HG02571 (cell line): ENCODE results near the gene LOXL4.

ENCODE experiments used
- ATAC-seq: cut with Tn5 transposase; IDR thresholded peaks from one replicate; pipeline ENCODE4 v1.9.1; 2021; ENCODE audit warnings: mild to moderate bottlenecking, moderate library complexity; ENCODE audit not compliant: unreplicated experiment

Gene LOXL4

GRCh38 chr10:98295907-98296306 is 27.9 kb upstream of the LOXL4 start:
- no peak for ATAC-seq

DNA sequence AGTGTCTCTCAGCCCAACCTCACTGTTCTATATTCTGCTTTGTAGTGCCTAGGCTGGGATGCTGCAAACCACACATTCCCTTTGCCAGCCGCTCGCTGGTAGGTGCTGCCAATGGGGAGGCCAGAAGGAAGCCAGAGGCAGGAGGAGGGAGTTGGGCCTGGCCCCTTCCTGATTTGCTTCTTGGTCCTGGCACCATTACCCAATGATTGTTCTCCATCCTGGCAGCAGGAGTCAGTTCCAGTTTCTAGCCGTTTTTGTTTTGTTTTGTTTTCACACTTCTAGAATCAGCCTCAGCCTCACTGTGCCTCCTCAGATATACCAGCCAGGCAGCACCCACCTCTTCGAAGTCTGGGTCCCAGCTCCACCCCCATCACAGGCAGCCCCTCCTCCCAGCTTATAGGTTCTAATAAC is 27.4 kb upstream of the LOXL4 start:
- ATAC-seq = no peak

DNA sequence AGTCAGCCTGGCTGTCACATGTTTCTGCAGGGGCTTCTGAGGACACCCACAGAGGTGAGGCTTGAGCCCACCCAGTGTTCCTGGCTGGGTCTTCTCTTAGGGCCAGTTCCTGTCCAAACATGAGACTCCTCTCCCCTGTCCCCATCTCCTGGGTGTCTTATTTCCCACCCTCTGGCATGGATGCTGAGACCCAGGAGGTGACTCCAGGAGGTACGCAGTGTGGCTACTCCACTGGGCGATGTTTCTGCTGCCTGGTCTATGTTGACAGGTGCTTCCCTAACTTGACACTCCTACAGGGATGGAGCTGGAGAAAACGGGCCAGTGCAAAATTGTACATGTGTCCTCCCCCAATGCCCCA is 26.3 kb upstream of the LOXL4 start:
- no peak for ATAC-seq

GRCh38 chr10:98293550-98294269 is 25.7 kb upstream of the LOXL4 start:
- no peak for ATAC-seq

DNA sequence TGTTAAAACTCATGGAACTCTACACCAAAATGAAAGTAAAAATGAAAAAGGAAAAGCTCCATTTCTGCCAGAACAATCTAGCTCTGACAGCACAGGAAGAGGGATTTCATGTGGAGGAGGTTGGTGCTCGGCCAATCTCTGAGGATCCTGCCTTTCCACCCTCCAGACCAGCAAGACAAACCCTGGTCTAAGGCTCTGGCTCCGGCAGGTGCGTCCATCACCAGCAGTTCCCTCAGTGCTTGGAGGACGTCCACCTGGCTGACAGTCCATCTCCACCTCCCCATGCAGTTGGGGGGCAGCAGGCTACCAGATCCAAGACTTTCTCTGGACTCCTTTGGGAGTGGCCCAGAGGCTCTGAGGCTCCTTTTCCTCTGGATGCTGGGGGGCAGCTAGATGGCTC is 25.0 kb upstream of the LOXL4 start:
- no peak for ATAC-seq

DNA sequence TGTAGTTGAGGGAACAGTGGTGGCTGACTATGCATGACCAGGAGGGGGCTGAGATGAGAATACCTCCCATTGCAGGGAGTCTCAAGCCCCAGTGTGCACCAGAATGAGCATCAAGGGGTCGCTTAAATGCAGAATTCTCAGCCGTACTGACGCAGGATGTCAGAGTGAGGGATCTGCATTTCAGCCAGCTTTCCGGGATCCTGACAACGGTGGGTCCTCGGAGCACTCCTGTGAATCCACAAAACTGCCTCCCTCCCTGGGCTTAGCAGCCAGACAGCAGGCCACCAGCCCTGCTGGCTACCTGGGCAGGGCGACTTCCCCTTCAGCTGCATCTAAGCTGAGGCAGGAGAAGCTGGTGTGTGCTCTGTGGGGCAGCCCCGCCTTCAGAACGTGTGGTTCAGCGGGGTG is 21.8 kb upstream of the LOXL4 start:
- no peak for ATAC-seq

DNA sequence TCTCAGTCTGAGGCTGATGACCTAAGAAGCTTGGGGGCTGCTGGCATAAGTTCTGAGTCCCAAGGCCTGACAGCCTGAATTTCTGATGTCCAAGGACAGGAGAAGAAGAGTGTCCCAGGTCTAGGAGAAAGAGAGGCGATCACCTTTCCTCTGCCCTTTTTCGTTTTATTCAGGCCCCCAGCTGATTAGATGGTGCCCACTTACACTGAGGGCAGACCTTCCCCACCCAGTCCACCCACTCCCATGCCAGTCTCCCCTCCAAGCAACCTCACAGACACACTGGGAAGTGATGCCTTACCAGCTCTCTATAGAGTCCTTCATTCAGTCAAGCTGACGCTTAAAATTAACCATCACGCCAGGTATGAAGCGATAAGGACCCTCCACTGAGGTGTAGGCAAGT is 19.3 kb upstream of the LOXL4 start:
- ATAC-seq = no peak

DNA sequence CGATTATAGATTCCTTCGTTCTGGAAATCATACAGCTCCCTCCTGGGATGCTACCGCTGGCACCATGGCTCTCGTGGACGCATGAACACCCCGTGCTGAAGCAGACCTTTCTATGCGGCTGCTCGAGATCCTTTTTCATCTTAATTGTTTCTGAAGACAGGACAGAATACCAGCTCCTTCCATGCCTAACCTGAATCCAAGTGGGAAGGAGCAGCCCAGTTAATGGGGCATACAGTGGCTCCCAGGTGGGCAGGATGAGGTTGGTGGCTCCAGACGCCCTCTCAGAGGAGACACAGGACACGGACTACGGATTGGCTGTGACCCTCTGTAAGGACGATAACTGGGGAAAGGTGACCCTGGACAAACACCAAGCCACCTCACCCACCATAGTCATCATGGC is 18.4 kb upstream of the LOXL4 start:
- ATAC-seq = no peak

- ATAC-seq = no peak
Observed at GRCh38 chr10:98285416-98285815, 17.4 kb upstream of the LOXL4 start.

GRCh38 chr10:98276311-98276710 is 8.3 kb upstream of the LOXL4 start:
- no peak for ATAC-seq

GRCh38 chr10:98274562-98274961 is 6.6 kb upstream of the LOXL4 start:
- no peak for ATAC-seq

DNA sequence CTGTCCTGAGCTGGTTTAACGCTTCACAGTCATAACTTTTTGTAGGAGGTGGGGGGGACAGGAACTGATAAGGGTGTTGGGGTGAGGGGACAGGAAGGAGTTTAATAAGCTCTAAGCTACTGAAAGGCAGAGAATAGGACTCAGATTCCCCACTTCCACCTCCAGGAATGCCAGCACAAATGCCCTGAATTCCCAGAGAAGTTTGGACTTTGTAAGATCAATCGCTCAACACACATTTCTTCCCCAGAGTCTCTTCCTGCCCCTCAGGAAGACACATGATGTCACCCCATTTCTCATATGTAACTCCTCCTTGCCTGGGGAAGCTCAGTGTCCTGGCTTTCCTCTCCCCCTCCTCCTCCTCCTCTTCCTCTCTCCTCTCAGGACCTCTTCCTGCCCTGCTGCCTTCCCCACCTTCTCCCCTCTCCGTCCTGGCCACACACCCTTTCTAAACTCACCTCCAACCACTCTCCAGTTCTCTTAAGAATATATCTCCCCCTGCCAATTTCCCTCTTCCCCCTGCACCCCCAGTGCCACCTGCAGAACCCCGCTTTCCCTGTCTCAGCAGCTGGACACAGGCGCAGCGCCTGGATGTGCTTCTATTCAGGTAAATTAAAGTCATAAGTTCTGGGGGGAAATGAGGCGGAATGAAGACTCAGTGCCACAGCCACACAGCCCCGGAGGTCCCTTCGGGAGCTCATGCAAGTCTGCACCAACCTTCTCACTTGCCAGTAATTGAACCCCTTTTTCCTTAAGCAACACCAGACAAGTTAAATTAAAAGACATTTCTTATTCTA is 5.3 kb upstream of the LOXL4 start:
- ATAC-seq = no peak

DNA sequence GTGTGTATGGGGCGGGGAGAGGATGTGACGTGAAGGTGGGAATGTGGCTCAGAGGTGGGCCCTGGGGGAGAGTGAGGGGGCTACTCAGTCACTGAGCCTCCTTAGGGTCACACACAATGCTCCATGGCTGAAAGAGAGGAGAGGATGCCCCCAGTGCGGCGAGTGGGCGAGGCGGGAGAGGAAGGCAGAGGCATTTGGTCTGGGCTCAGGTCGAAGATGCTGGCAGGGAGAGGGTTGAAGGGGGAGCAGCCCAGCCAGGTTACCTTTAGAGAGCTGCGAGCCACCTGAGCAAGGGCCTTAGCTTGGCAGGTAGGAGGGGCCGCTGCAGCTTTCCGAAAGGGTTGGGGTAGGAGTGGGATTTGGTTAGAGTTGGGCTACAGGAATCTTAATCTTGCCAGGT is 4.7 kb upstream of the LOXL4 start:
- no peak for ATAC-seq

DNA sequence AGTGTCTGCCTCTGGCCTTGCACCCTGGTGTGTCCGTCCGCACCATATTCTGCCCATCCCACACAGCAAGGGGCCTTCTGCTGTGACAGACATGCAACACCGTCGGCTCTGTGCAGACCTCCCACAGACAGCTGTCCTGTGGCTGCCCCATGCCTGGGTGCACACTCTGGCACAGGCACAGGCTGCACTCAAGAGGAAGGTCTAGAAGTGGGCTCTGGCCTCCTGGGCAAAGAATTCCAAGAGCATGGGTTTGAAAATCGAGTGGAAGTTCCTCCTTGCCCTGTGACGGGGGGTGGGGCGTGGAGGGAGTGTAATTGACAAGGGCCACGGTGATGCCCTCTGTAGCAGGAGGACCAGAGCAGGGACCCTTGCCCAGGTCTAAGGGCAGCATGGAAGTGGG is 4.3 kb upstream of the LOXL4 start:
- no peak for ATAC-seq

GRCh38 chr10:98270786-98271185 is 2.8 kb upstream of the LOXL4 start:
- ATAC-seq = no peak

DNA sequence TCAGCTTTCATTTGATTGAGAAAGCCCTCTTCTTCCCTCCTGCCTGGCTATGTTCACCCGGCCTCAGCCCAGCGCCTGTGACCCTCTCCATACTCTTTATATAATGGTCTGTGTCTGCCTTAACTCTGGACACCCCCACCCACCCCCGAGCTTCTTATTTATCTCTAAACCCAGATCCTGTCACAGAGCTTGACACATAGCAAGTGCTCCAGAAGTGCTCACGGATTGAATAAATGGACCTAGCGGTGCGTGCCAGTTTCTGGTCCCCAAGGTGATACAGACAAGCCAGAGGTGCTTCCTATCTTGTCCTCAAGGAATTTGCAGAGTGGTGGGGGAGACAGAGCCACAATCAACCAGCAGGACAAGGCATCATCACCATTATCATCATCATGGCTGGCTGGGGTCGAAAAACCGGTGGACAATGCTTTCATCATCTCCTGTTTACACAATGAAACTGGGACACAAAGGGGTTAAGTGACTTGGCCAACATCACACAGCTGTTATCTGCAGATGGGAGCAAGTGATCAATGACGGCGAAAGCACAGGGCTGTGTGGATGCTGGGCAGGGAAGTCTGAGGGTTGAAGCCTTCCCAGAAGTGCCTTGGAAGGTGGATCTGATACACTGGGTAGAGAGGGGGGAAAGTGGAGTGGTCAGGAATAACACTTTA is 2.2 kb upstream of the LOXL4 start:
- no peak for ATAC-seq

- ATAC-seq = no peak
Observed at GRCh38 chr10:98269435-98269912, 1.5 kb upstream of the LOXL4 start.

GRCh38 chr10:98268694-98269431 is 869 bp upstream of the LOXL4 start:
- no peak for ATAC-seq

DNA sequence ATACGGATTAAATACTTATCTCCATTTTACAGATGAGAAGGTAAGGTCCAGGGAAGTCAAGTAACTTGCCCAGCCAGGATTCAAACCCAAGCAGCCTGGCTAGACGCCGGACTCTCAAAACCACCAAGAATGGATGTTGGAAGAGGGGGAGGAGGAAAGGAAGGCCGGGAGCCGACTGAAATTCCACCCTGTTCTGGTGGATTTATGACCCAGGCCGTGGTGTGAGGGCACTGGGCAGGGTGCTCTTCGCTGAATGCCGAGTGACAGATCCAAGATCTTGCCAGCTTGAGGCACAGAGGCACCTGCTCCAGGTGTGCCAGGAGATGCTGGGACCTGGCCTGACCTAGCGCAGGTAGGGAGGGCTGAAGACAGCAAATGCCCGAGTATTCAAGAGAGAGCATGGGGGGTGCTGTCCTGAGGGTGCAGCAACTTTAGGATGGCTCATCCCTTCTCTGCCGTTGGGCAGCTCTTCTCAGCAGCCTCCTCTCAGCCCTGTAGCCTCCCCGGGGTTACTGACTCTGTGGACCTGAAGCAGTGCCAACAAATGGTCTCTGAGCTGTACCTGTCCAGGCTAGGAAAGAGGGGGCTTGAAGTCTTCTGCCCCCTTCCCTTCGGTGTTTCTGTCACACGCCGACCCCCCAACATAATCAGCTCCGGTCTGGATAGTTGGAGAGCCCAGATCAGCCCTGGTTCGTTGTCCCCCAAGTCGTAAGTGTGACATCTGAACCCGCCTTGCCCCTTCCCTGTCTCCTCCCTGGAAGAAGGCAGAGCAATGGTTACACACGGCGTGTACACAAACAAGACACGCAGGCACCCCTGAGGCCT is 713 bp downstream of the LOXL4 start:
- no peak for ATAC-seq

GRCh38 chr10:98266647-98267046 is 1.3 kb downstream of the LOXL4 start:
- no peak for ATAC-seq
